H4 (cell line): ENCODE measurements around the gene RNF44. TPM values are rescaled to one million over a fixed set of nuclear protein-coding genes. Genes with fewer than 3 reads are reported as not detected.

ENCODE experiments used
- DNase-seq: peaks from one replicate; pipeline ENCODE4 v3.0.0-alpha.2; 2015; ENCODE audit warnings: low spot score
- total RNA-seq: library from RNA; depleted of rRNA; stranded (reverse); fragments of >200 nt; shearing (Covaris generic); gene quantifications from 2 replicates; pipeline ENCODE4 v1.2.3, GENCODE V29; 2014; rRNA removed

RNF44 gene
- 3.0 and 4.9 TPM in 2 replicates for total RNA-seq

DNA sequence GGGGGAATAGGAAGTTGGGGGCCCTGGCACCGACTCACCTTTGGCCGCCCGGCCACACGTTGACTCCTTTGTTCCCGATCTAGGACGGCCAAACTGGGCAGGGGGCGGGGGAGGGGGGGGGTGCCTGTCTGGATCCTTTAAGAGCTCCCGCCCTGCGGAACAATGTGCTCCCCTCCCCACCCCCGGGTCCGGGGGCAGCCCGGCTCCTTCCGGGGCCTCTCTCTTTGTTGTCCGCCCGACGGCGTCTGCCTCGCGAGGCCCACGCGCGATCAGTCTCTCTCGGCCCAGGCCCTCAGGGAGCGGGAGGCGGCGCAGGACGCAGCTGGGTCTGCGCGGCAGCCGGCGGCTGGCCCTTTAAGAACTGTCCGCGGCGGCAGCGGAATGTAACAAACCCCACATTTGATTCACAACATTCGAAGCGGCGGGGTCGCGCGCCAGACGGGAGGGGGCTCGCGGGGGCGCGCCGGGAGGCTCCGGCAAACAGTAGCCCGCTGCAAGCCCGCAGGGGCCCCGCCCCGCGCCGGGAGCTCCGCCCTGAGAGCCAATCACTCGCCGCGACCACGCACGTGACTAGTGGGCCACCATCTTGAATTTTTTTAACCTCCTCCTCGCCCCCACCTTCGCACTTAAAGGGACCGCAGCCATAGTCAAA lies at the start of gene RNF44:
TSS of gene RNF44 (minus strand) at position 501 of the 652 bp plus-strand sequence. CDS start 4,930 bp downstream, outside the sequence.
- DNase-seq: peak; percentile 98

DNA sequence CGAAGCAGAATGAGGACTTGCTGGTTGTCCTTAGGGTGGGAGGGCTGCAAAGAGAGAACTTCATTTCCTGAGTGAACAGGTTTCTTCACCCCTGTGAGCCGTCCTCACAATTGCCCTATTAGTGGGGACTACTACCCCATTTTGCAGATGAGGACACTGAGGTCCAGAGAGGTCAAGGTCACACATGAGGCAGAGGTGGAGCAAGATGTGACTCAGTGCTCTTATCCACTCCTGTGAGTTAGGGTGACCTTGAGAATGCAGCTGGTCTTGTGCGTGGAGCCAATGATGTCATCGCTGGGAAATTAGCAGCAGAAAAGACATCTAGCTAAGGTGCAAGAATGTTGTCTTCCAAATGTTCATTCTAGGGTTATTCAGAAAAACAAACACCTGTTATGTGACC lies 45.9 kb upstream of the RNF44 start:
- DNase-seq: no peak

DNA sequence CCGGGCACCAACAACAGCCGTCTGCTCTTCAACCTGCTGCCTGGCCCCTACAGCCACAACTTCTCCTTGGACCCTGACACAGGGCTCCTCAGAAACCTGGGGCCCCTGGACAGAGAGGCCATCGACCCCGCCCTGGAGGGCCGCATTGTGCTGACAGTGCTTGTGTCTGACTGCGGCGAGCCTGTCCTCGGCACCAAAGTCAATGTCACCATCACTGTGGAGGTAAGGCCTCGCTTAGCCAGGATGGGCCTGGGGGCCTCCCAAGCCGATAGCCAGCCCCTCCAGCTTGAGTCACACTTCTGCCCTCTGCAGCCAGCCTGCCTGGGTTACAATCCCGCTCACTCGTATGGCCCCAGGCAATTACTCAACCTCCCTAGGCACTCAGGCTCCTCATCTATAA lies 44.2 kb upstream of the RNF44 start:
- DNase-seq: no peak

DNA sequence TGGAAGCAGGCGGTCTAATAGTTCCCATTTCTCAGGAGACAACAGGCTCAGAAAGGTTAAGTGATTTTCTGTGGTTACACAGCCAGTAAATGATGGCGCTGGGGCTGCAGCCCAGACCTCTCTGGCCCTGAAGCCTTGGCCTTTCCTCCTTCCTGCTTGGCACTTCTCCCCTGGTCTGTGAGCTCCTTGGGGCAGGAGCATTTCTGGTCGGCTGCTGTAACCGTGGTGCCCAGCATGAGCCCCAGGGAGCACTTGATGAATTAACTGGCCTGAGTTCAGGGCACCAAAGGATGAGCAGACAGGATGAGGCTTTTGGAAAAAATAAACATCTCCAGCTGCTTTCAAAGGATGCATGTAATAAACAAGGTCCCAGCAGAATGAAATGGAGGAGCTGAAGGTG lies 42.1 kb upstream of the RNF44 start:
- no peak for DNase-seq

DNA sequence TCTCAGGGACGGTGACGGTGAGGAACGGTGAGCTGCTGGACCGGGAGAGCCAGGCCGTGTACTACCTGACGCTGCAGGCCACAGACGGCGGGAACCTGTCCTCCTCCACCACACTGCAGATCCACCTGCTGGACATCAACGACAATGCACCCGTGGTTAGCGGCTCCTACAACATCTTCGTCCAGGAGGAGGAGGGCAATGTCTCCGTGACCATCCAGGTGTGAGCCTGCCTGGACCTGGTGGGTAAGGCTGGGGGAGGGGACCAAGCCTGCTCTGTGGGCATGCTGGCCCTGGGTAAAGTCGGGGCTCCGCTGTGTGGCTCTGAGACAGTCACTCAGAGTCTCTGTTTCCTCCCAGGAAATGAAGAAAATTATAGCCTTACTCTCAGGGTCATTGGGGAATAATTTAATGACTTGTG lies 41.2 kb upstream of the RNF44 start:
- DNase-seq: peak; percentile 50

DNA sequence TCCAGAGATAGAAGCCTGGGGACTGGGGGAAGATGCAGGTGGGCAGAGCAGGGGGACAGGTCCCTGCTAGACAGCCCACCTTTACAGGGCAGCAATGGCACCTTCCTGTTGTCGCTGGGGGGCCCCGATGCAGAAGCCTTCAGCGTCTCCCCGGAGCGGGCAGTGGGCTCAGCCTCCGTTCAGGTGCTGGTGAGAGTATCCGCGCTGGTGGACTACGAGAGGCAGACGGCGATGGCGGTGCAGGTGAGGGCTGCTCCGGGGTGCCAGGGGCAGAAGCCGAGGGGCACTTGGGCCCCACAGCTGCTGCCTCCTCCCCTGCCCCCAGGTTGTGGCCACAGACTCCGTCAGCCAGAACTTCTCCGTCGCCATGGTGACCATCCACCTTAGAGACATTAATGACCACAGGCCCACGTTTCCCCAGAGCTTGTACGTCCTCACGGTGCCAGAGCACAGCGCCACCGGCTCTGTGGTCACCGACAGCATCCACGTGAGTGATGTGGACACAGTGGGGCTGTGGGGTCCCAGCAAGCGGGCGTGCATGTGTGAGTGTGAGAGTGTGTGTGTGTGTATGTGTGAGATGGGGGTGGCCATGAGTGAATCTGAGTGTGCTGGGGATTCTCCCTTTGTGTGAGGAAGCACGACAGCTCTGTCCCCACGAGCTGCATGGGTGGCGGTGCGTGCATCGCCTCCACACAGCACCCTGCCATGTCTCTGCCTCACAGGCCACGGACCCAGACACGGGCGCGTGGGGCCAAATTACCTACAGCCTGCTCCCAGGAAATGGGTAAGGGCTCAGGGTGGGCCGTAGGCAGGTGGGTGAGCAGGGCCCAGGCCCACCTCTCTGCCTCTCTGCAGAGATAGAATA lies 40.3 kb upstream of the RNF44 start:
- no peak for DNase-seq

DNA sequence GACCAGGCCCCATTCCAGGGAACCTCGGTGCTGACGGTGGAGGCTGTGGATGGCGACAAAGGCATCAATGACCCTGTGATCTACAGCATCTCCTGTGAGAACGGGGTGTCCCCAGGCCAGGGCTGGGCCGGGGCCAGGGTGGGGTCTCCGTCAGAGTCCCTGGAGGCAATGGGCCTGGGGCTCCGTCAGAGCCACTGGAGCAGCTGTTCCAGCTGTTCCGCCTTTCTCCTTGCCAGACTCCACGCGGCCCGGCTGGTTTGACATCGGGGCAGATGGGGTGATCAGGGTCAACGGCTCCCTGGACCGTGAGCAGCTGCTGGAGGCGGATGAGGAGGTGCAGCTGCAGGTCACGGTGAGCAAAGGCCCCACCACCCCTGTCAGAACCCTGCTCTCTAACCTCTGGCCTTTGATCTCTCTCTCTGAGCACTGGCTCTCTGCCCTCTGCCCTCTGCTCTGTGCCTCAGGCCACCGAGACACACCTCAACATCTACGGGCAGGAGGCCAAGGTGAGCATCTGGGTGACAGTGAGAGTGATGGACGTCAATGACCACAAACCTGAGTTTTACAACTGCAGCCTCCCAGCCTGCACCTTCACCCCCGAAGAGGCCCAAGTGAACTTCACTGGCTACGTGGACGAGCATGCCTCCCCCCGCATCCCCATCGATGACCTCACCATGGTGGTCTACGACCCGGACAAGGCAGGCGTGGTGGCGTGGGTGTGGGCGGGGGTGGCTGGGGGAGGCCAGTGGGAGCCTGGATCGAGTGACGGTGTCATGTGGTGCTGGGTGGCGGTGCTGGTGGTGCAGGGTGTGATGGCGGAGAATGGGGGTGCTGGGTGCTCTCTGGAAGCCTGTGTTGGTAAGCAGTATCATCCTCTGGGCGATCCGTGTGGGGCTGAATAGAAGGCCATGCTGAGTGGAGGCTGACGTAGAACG lies 38.6 kb upstream of the RNF44 start:
- no peak for DNase-seq

DNA sequence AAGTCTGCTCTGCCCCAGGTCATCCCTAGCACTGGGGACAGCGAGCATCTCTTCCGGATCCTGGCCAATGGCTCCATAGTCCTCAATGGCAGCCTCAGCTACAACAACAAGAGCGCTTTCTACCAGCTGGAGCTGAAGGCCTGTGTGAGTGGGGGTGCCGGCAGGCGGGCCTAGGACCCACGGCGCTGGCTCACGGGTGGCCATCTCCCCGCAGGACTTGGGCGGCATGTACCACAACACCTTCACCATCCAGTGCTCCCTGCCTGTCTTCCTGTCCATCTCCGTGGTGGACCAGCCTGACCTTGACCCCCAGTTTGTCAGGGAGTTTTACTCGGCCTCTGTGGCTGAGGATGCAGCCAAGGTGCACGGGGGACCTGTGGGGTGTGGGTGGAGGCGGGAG lies 37.9 kb upstream of the RNF44 start:
- DNase-seq: no peak

DNA sequence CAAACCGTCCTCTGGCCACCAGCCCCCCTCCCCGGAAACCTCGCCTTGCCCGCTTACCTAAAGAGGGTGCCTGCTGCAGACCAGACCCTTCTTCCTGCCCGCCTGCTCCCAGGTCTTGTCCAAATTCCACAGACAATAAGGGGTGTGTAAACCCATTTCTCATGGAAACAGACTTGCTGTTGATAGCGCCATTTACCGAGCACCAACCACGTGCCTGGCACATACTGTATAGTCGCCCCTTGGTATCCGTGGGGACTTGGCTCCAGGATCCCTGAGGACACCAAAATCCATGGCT lies 37.0 kb upstream of the RNF44 start:
- no peak for DNase-seq

DNA sequence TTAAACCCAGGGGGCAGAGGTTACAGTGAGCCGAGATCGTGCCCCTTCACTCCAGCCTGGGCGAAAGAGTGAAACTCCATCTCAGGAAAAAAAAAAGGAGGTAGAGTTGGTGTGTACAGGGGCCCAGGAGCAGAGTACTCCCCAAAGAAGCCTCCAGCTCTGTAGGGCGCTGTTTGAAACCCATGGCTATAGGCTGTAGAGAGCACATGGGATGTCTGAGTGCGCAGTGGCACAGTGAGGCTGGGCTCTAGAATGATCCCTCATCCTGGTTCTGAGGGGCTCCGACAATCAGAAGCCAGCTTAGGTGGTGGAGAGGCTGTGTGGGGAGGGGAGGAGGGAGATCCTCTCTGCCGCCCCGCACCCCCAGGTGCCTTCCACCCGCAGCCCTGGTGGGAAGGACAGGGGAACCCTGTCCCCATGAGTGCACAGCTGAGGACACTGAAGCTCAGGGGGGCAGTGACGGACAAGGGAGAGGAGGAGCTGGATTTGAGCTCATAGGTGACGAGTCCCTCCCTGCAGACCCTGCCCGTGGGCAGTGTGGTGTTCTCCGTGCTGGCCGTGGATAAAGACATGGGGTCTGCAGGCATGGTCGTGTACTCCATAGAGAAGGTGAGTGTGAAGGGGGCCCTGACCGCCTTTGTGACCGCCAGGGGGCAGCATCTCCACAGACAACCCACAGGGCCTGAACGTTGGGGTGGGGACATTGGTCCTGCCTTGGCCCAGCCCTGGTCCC lies 36.5 kb upstream of the RNF44 start:
- peak; percentile 64 for DNase-seq

DNA sequence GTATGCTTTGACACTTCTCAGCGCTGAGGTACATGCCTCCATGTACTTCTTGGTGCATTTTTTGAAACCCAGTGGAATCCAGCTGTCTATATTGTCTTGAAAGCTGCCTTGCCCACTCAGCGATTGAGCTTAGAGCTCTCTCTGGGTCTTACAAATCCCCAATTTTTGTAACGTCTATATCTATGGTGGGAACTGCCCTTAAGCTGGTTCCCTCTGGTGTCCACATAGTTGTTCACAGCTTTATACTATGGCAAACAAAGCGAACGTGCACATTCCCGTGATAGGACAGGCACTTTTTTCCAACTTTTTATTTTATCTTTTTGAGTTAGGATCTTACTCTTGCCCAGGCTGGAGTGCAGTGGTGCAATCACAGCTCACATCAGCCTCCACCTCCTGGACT lies 32.8 kb upstream of the RNF44 start:
- DNase-seq: no peak

DNA sequence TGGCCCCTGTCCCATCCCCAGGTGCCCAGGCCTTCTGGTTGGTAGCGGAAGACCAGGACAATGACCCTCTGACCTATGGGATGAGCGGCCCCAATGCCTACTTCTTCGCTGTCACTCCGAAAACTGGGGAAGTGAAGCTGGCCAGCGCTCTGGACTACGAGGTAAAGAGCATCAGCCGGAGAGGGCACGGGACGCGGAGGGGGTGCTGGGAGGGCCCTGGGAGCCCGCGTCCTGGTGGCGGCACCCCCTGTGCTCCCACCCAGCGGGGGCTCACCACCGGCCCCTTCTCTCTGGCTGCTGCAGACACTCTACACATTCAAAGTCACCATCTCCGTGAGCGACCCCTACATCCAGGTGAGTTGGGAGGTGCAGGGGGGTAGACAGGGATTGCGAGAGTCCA lies 31.5 kb upstream of the RNF44 start:
- no peak for DNase-seq

DNA sequence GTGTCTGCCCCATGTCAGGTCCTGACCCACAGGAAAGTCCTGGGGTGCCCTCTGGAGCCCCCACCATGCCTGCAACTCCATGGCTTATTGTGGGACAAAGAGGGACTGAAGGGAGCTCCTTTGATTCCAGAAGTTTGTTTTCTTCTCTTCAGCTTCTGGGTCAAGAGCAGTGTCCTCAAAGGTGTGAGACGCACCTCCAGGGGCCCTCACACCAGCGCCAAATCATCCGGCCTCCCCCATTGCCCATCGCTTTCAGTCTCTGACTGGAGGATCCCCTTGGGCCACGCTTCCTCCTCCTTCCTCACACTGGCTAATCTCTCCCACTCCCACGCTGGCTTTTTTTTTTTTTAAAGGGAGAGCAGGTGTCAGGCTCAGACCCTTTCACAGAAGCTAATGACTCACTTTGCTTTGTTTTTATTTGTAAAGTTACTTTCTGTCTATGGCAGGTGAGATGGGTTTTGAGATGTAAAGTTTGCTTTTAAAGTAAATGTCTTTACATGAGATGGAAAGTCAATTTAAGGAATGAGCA lies 28.6 kb upstream of the RNF44 start:
- no peak for DNase-seq

DNA sequence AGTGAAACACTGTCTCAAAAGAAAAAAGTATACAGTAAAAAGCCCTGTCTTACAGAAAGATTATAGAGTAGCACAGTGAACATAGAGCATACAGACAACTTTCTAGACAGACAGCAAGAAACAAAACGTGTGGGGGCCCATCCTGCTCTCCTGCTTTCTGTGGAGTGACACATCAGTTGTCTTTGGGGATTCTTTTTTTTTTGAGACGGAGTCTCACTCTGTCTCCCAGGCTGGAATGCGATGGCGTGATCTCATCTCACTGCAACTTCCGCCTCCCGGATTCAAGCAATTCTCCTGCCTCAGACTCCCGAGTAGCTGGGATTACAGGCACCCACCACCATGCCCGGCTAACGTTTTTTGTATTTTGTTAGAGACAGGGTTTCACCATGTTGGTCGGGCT lies 26.8 kb upstream of the RNF44 start:
- no peak for DNase-seq

DNA sequence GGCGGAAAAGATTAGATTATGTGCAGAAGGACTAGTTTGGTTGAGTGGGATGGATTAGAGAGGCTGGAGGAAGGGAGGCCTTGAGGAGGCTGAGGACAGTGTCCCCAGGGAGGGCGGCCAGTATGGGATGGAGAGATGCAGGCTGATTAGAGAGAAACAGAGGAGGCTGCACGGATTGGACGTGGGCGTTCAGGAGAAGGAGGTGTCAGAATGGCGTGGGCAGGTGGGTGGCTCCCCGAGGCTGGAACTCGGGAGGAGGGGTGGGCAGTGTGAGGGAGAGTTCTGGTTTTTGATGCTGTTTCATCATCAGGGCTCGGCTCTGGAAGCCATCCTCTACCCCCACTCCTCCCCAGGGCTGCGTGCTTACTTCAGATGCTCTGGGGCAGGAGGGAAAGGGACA lies 25.0 kb upstream of the RNF44 start:
- DNase-seq: no peak

DNA sequence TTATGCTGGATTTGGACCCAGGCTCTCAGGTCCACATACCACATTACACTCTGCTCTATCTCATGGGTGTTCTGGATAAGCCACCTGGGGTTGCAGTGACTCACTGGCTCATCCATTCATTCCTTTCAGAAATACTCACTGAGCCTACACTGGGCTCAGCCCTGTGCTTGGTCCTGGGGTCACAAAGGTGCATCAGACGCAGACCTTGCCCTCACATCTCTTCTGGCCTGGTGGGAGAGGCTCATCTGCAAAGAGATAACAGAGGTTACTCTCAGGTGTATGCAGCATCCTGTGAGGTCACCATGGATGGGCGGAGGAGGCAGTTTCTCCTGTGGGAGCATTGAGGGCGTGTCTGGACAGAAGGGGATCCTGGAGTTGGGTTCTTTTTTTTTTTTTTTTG lies 24.1 kb upstream of the RNF44 start:
- DNase-seq: no peak

DNA sequence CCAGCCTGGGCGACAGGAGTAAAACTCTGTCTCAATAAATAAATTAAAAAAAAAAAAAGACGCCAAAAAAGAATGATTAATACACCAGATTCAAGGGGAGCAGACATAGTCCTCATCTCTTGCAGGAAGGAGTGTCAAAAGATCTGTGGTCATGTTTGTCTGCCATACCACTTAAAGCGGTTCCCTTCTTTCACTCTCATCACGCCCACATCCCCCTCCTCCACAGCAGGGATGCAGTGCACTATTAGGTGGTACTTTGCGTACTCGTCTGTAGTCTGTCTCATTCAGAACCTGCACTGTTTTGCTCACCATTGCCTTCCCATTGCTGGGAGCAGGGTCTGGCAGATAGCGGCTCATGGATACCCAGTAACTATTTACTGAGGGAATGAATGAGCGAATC lies 23.2 kb upstream of the RNF44 start:
- DNase-seq: no peak

DNA sequence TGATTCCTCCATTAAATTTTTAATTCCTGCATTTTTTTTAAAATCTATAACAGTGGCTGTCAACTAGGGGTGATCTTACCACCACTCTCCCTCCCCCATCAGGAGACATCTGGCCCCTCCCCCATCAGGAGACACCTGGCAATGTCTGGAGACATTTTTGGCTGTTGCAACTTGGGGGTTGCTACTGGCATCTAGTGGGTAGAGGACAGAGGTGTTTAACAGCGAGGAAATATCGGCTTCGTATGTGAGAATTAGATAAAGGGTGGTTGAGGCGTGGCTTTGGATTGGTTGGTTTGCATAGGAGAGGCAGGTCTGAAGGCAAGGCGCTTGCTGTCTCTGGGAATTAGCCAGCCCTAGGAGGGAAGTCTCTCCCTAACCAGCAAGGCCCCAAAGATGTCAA lies 22.5 kb upstream of the RNF44 start:
- no peak for DNase-seq

DNA sequence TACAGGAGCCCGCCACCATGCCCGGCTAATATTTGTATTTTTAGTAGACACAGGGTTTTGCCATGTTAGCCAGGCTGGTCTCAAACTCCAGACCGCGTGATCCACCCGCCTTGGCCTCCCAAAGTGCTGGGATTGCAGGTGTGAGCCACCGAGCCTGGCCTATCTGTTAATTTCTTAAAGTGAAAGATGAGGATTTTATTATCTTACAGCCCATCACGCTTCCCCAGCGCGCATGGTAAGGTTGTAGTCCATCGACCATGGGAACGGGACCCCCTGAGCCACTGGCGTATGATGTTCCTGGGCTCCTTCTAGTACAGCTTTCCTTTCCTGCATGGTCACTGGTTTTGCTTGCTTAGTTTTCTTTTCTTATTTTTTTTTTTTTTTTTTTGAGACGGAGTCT lies 20.6 kb upstream of the RNF44 start:
- no peak for DNase-seq

DNA sequence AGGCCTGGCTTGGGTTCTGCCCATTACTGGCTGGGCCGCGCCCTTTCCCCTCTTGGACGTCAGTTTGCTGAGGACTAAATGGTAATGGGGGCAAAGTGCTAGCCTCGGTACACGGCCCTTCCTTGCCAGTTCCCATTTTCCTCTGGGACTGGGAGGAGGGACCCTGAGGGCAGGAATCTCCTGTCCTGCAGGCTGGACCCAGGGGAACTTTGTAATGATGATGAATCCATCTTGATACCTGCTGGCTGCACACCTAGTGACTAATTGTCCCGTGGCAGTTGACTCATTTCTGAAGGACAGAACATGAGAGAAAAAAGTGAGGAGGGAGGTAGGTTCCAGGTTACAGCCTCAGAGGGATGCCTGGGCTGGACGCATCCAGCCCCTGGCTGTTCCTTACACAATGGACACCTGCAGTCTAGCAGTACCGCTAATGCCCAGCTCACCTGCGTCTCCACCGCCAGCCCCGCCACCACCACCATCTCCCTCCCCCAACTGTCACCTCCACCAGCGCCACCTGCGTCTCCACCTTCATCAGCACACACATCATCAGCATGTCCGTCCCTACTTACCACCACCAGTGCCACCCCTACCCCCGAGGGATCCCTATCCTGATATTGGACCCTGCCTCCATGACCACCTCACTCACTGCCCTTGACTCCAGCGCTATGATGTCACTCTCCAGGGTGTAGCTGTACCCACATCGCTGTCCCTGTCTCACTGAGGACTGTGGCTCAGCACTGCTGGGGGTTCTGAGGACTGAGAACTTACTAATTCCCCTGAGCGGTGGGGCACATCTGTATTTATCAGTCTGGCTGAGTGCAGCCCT lies 16.3 kb upstream of the RNF44 start:
- DNase-seq: no peak
